ENCODE measurements around the gene PNPLA3.

The PNPLA3 gene

GRCh38 chr22:43923191-43923590, 414 bp upstream of the PNPLA3 start:
- DNase-seq (ENCODE audit: extremely low read depth in 1 of 2, low read depth in 1 of 2), result no peak

GRCh38 chr22:43924877-43925276, 1.3 kb downstream of the PNPLA3 start:
- no peak for DNase-seq (ENCODE audit: extremely low read depth in 1 of 2, low read depth in 1 of 2)

- no peak for DNase-seq (ENCODE audit: extremely low read depth in 1 of 2, low read depth in 1 of 2)
These were observed 2.1 kb downstream of the PNPLA3 start for GRCh38 chr22:43925433-43926348.

GRCh38 chr22:43926349-43926710, 2.7 kb downstream of the PNPLA3 start:
- DNase-seq (ENCODE audit: extremely low read depth in 1 of 2, low read depth in 1 of 2), result no peak

- DNase-seq (ENCODE audit: extremely low read depth in 1 of 2, low read depth in 1 of 2), result no peak
These were observed 4.9 kb downstream of the PNPLA3 start for GRCh38 chr22:43928468-43928867.

GRCh38 chr22:43928908-43929307, 5.3 kb downstream of the PNPLA3 start:
- no peak for DNase-seq (ENCODE audit: extremely low read depth in 1 of 2, low read depth in 1 of 2)

- DNase-seq (ENCODE audit: extremely low read depth in 1 of 2, low read depth in 1 of 2), result no peak
These were observed 8.2 kb downstream of the PNPLA3 start for GRCh38 chr22:43931771-43932170.

GRCh38 chr22:43941449-43941848, 17.8 kb downstream of the PNPLA3 start:
- DNase-seq (ENCODE audit: extremely low read depth in 1 of 2, low read depth in 1 of 2), result no peak

- DNase-seq (ENCODE audit: extremely low read depth in 1 of 2, low read depth in 1 of 2), result no peak
These were observed 21.2 kb downstream of the PNPLA3 start for GRCh38 chr22:43944670-43945430.

- peak; percentile 29 to 58 for DNase-seq (ENCODE audit: extremely low read depth in 1 of 2, low read depth in 1 of 2)
These were observed 22.2 kb downstream of the PNPLA3 start for GRCh38 chr22:43945632-43946383.

- DNase-seq (ENCODE audit: extremely low read depth in 1 of 2, low read depth in 1 of 2), result no peak
These were observed 22.7 kb downstream of the PNPLA3 start for GRCh38 chr22:43946384-43946667.

GRCh38 chr22:43948836-43949406, 25.3 kb downstream of the PNPLA3 start:
- DNase-seq (ENCODE audit: extremely low read depth in 1 of 2, low read depth in 1 of 2), result no peak

GRCh38 chr22:43951391-43951790, 27.8 kb downstream of the PNPLA3 start:
- no peak for DNase-seq (ENCODE audit: extremely low read depth in 1 of 2, low read depth in 1 of 2)

GRCh38 chr22:43951966-43952365, 28.4 kb downstream of the PNPLA3 start:
- DNase-seq (ENCODE audit: extremely low read depth in 1 of 2, low read depth in 1 of 2), result no peak

GRCh38 chr22:43953988-43954785, 30.6 kb downstream of the PNPLA3 start:
- no peak for DNase-seq (ENCODE audit: extremely low read depth in 1 of 2, low read depth in 1 of 2)

GRCh38 chr22:43955040-43955882, 31.7 kb downstream of the PNPLA3 start, which contains the start of gene SAMM50:
Gene SAMM50 (plus strand): TSS chr22:43955442. CDS start chr22:43955578, 136 bp downstream.
- peak; percentile 85 to 91 for DNase-seq (ENCODE audit: extremely low read depth in 1 of 2, low read depth in 1 of 2)

- no peak for DNase-seq (ENCODE audit: extremely low read depth in 1 of 2, low read depth in 1 of 2)
These were observed 32.5 kb downstream of the PNPLA3 start for GRCh38 chr22:43955883-43956782.

GRCh38 chr22:43956805-43957463, 33.3 kb downstream of the PNPLA3 start:
- no peak for DNase-seq (ENCODE audit: extremely low read depth in 1 of 2, low read depth in 1 of 2)
